Psoas muscle (tissue), 8 donors: ENCODE results near the gene SRP14. TPM values are rescaled to one million over a fixed set of nuclear protein-coding genes. Genes with fewer than 3 reads are reported as not detected.

Experiments used
- ATAC-seq, 4 donors: fragments of 200-7000 bp; cut with Tn5 transposase; one replicate each; pipeline ENCODE4 v1.9.1; 2020; ENCODE audit warnings: moderate library complexity in 3 of 4, mild to moderate bottlenecking in 2 of 4
- DNase-seq, 2 donors: peaks; one replicate each; pipeline ENCODE4 v3.0.0-alpha.2; 2020
- H3K27ac ChIP-seq: fragments of 200-600 bp; one replicate; pipeline ENCODE4 v1.8.0; 2022
- H3K27me3 ChIP-seq, 3 donors: fragments of 200-600 bp in 1 of 3; one replicate each; pipeline versions ENCODE4 v1.6.1 to v1.8.0; 2013 to 2022; ENCODE audit warnings: low read length in 2 of 3, mild to moderate bottlenecking in 2 of 3, moderate library complexity in 1 of 3; ENCODE audit not compliant: insufficient read depth in 3 of 3
- H3K36me3 ChIP-seq, 2 donors: fragments of 200-600 bp in 1 of 2; one replicate each; pipeline versions ENCODE4 v1.6.1 to v1.8.0; 2013 to 2022; ENCODE audit warnings: low read depth in 1 of 2, mild to moderate bottlenecking in 1 of 2, moderate library complexity in 1 of 2; ENCODE audit not compliant: insufficient read depth in 1 of 2
- H3K4me1 ChIP-seq: fragments of 200-600 bp; one replicate; pipeline ENCODE4 v1.8.0; 2022
- H3K4me3 ChIP-seq: fragments of 200-600 bp; one replicate; pipeline ENCODE4 v1.8.0; 2022; ENCODE audit warnings: mild to moderate bottlenecking
- H3K9me3 ChIP-seq: fragments of 200-600 bp; one replicate; pipeline ENCODE4 v1.8.0; 2022
- WGBS, 3 donors: extraction: QIAGEN DNeasy Blood & Tissue Kit; methylation state at CpG; one replicate each; pipeline versions ENCODE4 v1.1.6 to v1.1.7; 2013; 5-methylcytosine and 5-hydroxymethylcytosine counted together
- intact Hi-C, 2 donors: fragments of 100-400 bp; cut with DNase I; formaldehyde crosslinking; loops; one replicate each; pipeline versions ENCODE4 v1.11.0 to v1.14.2; 2022
- polyA plus RNA-seq, 3 donors: library from polyadenylated mRNA; stranded (reverse); fragments of 200-250 nt; gene quantifications; one replicate each; pipeline ENCODE4 v1.2.3, GENCODE V29; 2013
- total RNA-seq, 4 donors: library from RNA; stranded (reverse); fragmentation: NEBNext Ultra II Directional in 2 of 4; extraction: Animal tissue kit (Norgen Biotek cat#: 25700) in 2 of 4; gene quantifications; one replicate each; pipeline versions ENCODE4 v1.2.1 to v1.2.4, GENCODE V29; 2021 to 2023
- TF ChIP-seq, protein P1 (sequence below): fragments of 200-600 bp; IDR thresholded peaks from one replicate; pipeline ENCODE4 v1.8.0; 2022; ENCODE audit warnings: antibody characterized with exemption
- donor health status: healthy with polysubstance abuse.
- donor health status: DM: no; HTN: no; CAD: no; lungs with moderate emphysema.
- donor health status: Bipolar disorder and iron deficiency.
- donor health status: healthy.
- donor health status: DM: yes; HTN: yes; CAD: no.
- donor health status: DM: no; HTN: no; CAD: no.
- donor health status: DM: no; HTN: no; CAD: no.
- donor health status: DM: yes; HTN: yes; CAD: no.

The SRP14 gene
- total and polyA plus RNA-seq, 7 donors = 134 to 288 (median 170) TPM

DNA sequence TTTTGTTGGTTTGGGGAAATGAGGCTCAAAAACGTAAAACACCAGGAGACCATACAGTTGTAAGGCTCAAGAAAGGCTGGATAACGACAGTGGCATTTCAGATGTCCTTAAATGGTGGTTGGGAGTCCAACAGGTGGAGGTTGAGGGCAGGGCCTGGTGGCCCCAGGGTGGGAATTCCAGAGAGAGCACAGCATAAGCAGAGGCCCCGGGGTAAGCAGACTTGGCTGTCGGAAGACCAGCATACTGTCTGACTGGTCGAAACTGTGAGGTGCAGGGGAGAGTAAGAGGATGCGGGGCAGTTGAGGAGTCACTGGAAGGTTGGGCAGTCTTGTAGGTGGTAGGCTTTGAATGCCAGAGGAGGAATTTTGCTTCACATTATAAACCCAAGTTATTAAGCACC is 48.3 kb downstream of the SRP14 start:
- Histone ChIP-seq H3K27ac (no peak overlapping the region), H3K36me3 (peaks cover 10 to 98% of the 10 kb centered on the region in 2 donors), H3K9me3 (no peaks in the 10 kb centered on the region), H3K4me3 (no peak overlapping the region), H3K4me1 (no peaks in the 10 kb centered on the region), H3K27me3 (no peaks in the 10 kb centered on the region)
- DNase-seq (no peak), ATAC-seq (no peak)
- intact Hi-C loops = loop anchor here in 1 of 2 donors (5.0 kb wide), 1 partner anchor 38 kb away; no protein-coding TSS in a partner anchor
- TF ChIP-seq, protein P1, sequence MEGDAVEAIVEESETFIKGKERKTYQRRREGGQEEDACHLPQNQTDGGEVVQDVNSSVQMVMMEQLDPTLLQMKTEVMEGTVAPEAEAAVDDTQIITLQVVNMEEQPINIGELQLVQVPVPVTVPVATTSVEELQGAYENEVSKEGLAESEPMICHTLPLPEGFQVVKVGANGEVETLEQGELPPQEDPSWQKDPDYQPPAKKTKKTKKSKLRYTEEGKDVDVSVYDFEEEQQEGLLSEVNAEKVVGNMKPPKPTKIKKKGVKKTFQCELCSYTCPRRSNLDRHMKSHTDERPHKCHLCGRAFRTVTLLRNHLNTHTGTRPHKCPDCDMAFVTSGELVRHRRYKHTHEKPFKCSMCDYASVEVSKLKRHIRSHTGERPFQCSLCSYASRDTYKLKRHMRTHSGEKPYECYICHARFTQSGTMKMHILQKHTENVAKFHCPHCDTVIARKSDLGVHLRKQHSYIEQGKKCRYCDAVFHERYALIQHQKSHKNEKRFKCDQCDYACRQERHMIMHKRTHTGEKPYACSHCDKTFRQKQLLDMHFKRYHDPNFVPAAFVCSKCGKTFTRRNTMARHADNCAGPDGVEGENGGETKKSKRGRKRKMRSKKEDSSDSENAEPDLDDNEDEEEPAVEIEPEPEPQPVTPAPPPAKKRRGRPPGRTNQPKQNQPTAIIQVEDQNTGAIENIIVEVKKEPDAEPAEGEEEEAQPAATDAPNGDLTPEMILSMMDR = no peak
- whole genome bisulfite sequencing, 3 donors = 77 to 93% (median 79%) methylated on average over 6 of the region's 6 CpGs

DNA sequence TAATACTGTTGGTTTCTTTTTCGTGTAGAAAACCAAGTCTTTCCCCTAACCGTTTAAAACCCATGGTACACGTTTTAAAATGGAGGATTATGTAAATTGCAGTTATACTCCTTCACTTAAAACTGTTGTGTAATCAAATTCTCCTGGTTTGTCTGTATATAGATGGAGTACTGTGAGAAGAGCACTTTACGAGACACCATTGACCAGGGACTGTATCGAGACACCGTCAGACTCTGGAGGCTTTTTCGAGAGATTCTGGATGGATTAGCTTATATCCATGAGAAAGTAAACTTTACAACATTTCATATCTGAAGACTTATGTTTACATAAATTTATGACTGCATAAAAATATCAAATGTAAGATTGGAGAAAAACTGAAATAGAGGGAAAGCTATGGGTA is 51.2 kb downstream of the SRP14 start:
- TF ChIP-seq, protein P1 = no peak
- no peak overlapping the region for H3K27ac ChIP-seq
- WGBS, 3 donors = 88 to 93% (median 89%) methylated on average over 7 of the region's 7 CpGs
- ATAC-seq = no peak
- intact Hi-C loops = no loop called here
- no peak for DNase-seq
- H3K27me3 ChIP-seq = no peaks in the 10 kb centered on the region
- peaks cover 12 to 81% of the 10 kb centered on the region in 2 donors for H3K36me3 ChIP-seq
- H3K4me1 ChIP-seq = no peaks in the 10 kb centered on the region
- no peaks in the 10 kb centered on the region for H3K9me3 ChIP-seq
- no peak overlapping the region for H3K4me3 ChIP-seq

Other genes with a start within 250 kb of the SRP14 start
- 1 to 10 TPM in 2 of 4 donors, under 1 TPM in 2; 0.36 to 1.3 (median 0.92) TPM for gene GPR176, start 118.9 kb downstream of the SRP14 start, total RNA-seq
- gene GPR176, start 118.9 kb downstream of the SRP14 start, polyA plus RNA-seq = under 1 TPM; 0.30 to 0.90 (median 0.64) TPM
- 10 to 100 TPM; 15.8 to 26.9 (median 18.4) TPM for gene EIF2AK4, start 105.1 kb downstream of the SRP14 start, total RNA-seq
- gene EIF2AK4, start 105.1 kb downstream of the SRP14 start, polyA plus RNA-seq = 10 to 100 TPM; 18.1 to 26.5 (median 24.2) TPM
- 1 to 10 TPM; 1.5 to 5.9 (median 3.7) TPM for gene BMF, start 69.7 kb upstream of the SRP14 start, total RNA-seq
- 1 to 10 TPM in 2 of 3 donors, under 1 TPM in 1; 0.65 to 7.2 (median 3.4) TPM for gene BMF, start 69.7 kb upstream of the SRP14 start, polyA plus RNA-seq
- 1 to 10 TPM in 1 of 4 donors, under 1 TPM in 1, not detected in 2; 0.71 to 1.0 TPM for gene BUB1B, start 121.9 kb upstream of the SRP14 start, total RNA-seq
- gene BUB1B, start 121.9 kb upstream of the SRP14 start, polyA plus RNA-seq = under 1 TPM in 2 of 3 donors, not detected in 1; 0.10 to 0.42 TPM
- gene PAK6, start 199.9 kb upstream of the SRP14 start, total RNA-seq = 1 to 10 TPM in 2 of 4 donors, under 1 TPM in 2; 0.44 to 3.0 (median 1.2) TPM
- gene PAK6, start 199.9 kb upstream of the SRP14 start, polyA plus RNA-seq = 1 to 10 TPM in 1 of 3 donors, under 1 TPM in 2; 0.03 to 1.1 (median 0.47) TPM
- gene ANKRD63, start 243.9 kb upstream of the SRP14 start, total RNA-seq = not detected
- gene ANKRD63, start 243.9 kb upstream of the SRP14 start, polyA plus RNA-seq = not detected